ENCODE measurements around the gene SF3A2. TPM values are rescaled to one million over a fixed set of nuclear protein-coding genes. Genes with fewer than 3 reads are reported as not detected.

The SF3A2 gene
- total RNA-seq, 1 donor = 27.9 TPM

- peak; percentile 69 for DNase-seq (ENCODE audit: insufficient read length, low spot score, missing footprints)
- H2AFZ ChIP-seq (ENCODE audit: low read length) = peak overlapping the region; percentile 76
- peaks cover 31% of the 10 kb centered on the region for H3K4me1 ChIP-seq (ENCODE audit: insufficient read depth, low read length)
- peaks cover 20% of the 10 kb centered on the region for H3K36me3 ChIP-seq (ENCODE audit: insufficient read depth, low read length)
- peaks cover 42% of the 10 kb centered on the region for H3K79me2 ChIP-seq (ENCODE audit: insufficient read depth, low read length)
- H3K4me3 ChIP-seq (ENCODE audit: insufficient read depth, low read length) = peak overlapping the region; percentile 98
- H3K27me3 ChIP-seq (ENCODE audit: insufficient read depth, low read length) = no peaks in the 10 kb centered on the region
- H4K20me1 ChIP-seq (ENCODE audit: insufficient read depth, low read length) = peaks cover 33% of the 10 kb centered on the region
- peak overlapping the region; percentile 84 for H3K4me2 ChIP-seq (ENCODE audit: insufficient read depth, low read length)
- H3K9me3 ChIP-seq (ENCODE audit: low read depth, low read length) = no peaks in the 10 kb centered on the region
- no peak for TF ChIP-seq CTCF (IDR thresholded peaks at IDR 0.05; ENCODE audit: extremely low read depth, low read depth, low read length)
- H3K27ac ChIP-seq (ENCODE audit: low read depth, low read length) = no peak overlapping the region
Observed at GRCh38 chr19:2268480-2268830, 31.8 kb downstream of the SF3A2 start.

- Histone ChIP-seq H3K9me3 (ENCODE audit: low read depth, low read length) (no peaks in the 10 kb centered on the region), H3K4me2 (ENCODE audit: insufficient read depth, low read length) (peak overlapping the region; percentile 84), H3K36me3 (ENCODE audit: insufficient read depth, low read length) (peaks cover 21% of the 10 kb centered on the region), H3K27ac (ENCODE audit: low read depth, low read length) (peak overlapping the region; percentile 56), H3K4me3 (ENCODE audit: insufficient read depth, low read length) (peak overlapping the region; percentile 98), H2AFZ (ENCODE audit: low read length) (peak overlapping the region; percentile 76), H3K27me3 (ENCODE audit: insufficient read depth, low read length) (no peaks in the 10 kb centered on the region), H4K20me1 (ENCODE audit: insufficient read depth, low read length) (peaks cover 37% of the 10 kb centered on the region), H3K79me2 (ENCODE audit: insufficient read depth, low read length) (peaks cover 46% of the 10 kb centered on the region), H3K4me1 (ENCODE audit: insufficient read depth, low read length) (peaks cover 32% of the 10 kb centered on the region)
- TF ChIP-seq CTCF (IDR thresholded peaks at IDR 0.05; ENCODE audit: extremely low read depth, low read depth, low read length) = no peak
- no peak for DNase-seq (ENCODE audit: insufficient read length, low spot score, missing footprints)
Observed at GRCh38 chr19:2268861-2269243, 32.2 kb downstream of the SF3A2 start.

DNA sequence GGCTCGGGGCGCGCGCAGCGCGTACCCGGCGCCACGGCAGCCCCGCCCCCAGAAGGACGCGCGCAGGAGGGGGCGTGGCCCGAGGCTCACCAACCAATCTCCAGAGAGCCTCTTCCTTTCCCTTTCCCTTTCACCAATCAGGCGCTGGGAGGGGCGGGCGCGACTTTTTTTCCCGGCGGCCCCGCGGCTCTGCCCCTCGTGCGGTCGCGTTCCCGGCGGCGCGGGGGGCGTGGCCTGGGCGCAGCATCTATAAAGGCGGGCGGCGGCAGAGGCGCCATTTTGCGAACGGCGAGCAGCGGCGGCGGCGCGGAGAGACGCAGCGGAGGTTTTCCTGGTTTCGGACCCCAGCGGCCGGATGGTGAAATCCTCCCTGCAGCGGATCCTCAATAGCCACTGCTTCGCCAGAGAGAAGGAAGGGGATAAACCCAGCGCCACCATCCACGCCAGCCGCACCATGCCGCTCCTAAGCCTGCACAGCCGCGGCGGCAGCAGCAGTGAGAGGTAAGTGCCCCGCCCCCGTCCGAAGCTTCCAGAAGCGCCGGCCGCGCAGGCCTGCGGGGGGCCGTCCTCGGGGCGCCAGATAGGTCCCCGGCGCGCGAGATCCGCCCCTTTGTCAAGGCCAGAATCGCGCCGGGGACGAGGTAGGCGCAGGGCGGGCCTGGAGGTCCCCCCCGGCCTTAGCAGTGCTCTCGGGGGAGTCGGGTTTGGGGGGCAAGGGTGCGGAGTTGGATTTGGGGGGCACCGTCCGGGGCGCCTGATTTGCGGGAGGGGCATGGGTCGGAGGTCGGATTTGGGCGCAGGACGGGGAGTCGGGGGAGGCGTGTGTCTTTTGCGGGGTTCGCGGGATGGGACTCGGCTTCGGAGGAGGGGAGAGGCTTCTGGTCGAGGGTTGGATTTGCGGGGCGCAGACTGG is 32.9 kb downstream of the SF3A2 start:
- no peak for TF ChIP-seq CTCF (IDR thresholded peaks at IDR 0.05; ENCODE audit: extremely low read depth, low read depth, low read length)
- Histone ChIP-seq H3K79me2 (ENCODE audit: insufficient read depth, low read length) (peaks cover 53% of the 10 kb centered on the region), H3K4me3 (ENCODE audit: insufficient read depth, low read length) (peak overlapping the region; percentile 98), H3K36me3 (ENCODE audit: insufficient read depth, low read length) (peaks cover 27% of the 10 kb centered on the region), H2AFZ (ENCODE audit: low read length) (no peak overlapping the region), H4K20me1 (ENCODE audit: insufficient read depth, low read length) (peaks cover 43% of the 10 kb centered on the region), H3K27me3 (ENCODE audit: insufficient read depth, low read length) (no peaks in the 10 kb centered on the region), H3K4me1 (ENCODE audit: insufficient read depth, low read length) (peaks cover 32% of the 10 kb centered on the region), H3K9me3 (ENCODE audit: low read depth, low read length) (no peaks in the 10 kb centered on the region), H3K27ac (ENCODE audit: low read depth, low read length) (peak overlapping the region; percentile 92), H3K4me2 (ENCODE audit: insufficient read depth, low read length) (peak overlapping the region; percentile 84)
- DNase-seq (ENCODE audit: insufficient read length, low spot score, missing footprints) = peak; percentile 100

DNA sequence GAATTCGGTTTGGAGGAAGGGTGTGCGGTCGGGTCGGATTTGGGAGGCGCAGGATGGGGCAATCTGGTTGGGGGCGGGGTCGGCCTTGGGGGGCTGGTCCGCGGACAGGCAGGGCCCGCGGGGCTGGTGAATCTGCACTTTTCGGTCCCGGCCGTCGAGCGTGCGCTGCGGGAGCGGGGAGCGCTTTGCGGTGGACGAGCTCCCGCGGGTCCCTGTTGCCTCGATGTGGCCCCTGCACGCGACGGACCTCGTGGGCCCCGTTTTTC is 33.5 kb downstream of the SF3A2 start:
- TF ChIP-seq CTCF (IDR thresholded peaks at IDR 0.05; ENCODE audit: extremely low read depth, low read depth, low read length) = no peak
- no peaks in the 10 kb centered on the region for H3K9me3 ChIP-seq (ENCODE audit: low read depth, low read length)

More for the DNA sequence above, 33.5 kb downstream of the SF3A2 start:
- H3K4me2 ChIP-seq (ENCODE audit: insufficient read depth, low read length) = peak overlapping the region; percentile 63
- H3K4me1 ChIP-seq (ENCODE audit: insufficient read depth, low read length) = peaks cover 32% of the 10 kb centered on the region
- H2AFZ ChIP-seq (ENCODE audit: low read length) = no peak overlapping the region
- peak; percentile 94 for DNase-seq (ENCODE audit: insufficient read length, low spot score, missing footprints)
- peak overlapping the region; percentile 98 for H3K4me3 ChIP-seq (ENCODE audit: insufficient read depth, low read length)
- H4K20me1 ChIP-seq (ENCODE audit: insufficient read depth, low read length) = peaks cover 46% of the 10 kb centered on the region
- H3K79me2 ChIP-seq (ENCODE audit: insufficient read depth, low read length) = peaks cover 56% of the 10 kb centered on the region
- H3K36me3 ChIP-seq (ENCODE audit: insufficient read depth, low read length) = peaks cover 27% of the 10 kb centered on the region
- no peaks in the 10 kb centered on the region for H3K27me3 ChIP-seq (ENCODE audit: insufficient read depth, low read length)
- peak overlapping the region; percentile 92 for H3K27ac ChIP-seq (ENCODE audit: low read depth, low read length)

Data from osteoblast (primary cell).